ENCODE data around the gene CDK4. TPM values are rescaled to one million over a fixed set of nuclear protein-coding genes. Genes with fewer than 3 reads are reported as not detected.
A peak's percentile ranks its signal among the peaks of the same experiment; 100 is the strongest.

Gene CDK4
- total RNA-seq, 1 experiment from 2014 or later: 156 TPM

DNA sequence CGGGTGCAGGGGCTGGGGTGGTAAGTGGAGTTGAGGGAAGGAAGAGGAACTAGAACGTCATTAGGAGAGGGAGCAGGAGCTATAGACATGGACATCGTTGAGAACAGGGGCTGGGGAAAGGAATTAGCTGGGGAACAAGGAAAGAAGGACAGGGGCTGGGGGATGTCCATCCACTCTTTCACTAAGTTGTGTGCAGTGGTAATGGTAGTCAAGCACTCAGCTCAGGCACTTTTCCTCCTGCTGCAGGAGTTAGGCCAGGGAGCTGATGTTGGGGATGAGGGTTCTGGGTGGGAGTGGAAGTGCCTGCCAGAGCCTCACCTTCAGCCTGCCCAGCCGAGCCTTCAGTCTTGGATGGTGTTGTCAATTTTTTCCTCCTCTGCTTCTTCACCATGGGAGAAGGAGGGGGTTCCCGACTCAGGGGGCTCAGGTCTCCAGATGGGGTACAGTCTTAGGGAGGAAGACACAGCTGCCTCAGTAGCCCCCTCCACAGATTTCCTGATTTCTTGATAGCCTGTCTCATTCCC lies 22.7 kb downstream of the CDK4 start:
- CTCF ChIA-PET: no interaction called here
- Histone ChIP-seq H3K79me2 (ENCODE audit: low read depth) (no peaks in the 10 kb centered on the region), H3K4me3 (no peak overlapping the region), H3K36me3 (ENCODE audit: low read depth) (no peaks in the 10 kb centered on the region), H3K4me1 (replicated peaks; ENCODE audit: insufficient read depth) (no peaks in the 10 kb centered on the region), H3K9me3 (ENCODE audit: insufficient read depth, low read depth) (no peaks in the 10 kb centered on the region), H3F3A (ENCODE audit: insufficient read depth, low read depth) (no peaks in the 10 kb centered on the region), H3K9me2 (ENCODE audit: insufficient read depth) (no peaks in the 10 kb centered on the region), H3K27me3 (ENCODE audit: insufficient read depth, low read depth) (peaks cover 9% of the 10 kb centered on the region; the same call in 1 of the 2 replicates), H3K4me2 (no peak overlapping the region), H4K20me1 (ENCODE audit: insufficient read depth) (no peaks in the 10 kb centered on the region), H3K27ac (no peak overlapping the region), H2AFZ (no peak overlapping the region)
- DNase-seq: no peak
- POLR2A ChIA-PET (ENCODE audit: unreplicated experiment): no interaction called here
- no peak for TF ChIP-seq EZH2 (IDR thresholded peaks at IDR 0.05; ENCODE audit: low read depth)
- TF ChIP-seq, protein P1, sequence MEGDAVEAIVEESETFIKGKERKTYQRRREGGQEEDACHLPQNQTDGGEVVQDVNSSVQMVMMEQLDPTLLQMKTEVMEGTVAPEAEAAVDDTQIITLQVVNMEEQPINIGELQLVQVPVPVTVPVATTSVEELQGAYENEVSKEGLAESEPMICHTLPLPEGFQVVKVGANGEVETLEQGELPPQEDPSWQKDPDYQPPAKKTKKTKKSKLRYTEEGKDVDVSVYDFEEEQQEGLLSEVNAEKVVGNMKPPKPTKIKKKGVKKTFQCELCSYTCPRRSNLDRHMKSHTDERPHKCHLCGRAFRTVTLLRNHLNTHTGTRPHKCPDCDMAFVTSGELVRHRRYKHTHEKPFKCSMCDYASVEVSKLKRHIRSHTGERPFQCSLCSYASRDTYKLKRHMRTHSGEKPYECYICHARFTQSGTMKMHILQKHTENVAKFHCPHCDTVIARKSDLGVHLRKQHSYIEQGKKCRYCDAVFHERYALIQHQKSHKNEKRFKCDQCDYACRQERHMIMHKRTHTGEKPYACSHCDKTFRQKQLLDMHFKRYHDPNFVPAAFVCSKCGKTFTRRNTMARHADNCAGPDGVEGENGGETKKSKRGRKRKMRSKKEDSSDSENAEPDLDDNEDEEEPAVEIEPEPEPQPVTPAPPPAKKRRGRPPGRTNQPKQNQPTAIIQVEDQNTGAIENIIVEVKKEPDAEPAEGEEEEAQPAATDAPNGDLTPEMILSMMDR (conservative IDR thresholded peaks at IDR 0.05): no peak
- intact Hi-C loops (cut with micrococcal nuclease; ENCODE audit: unreplicated experiment): loop anchor here (10.0 kb wide), 1 partner anchor 135 kb away; the partner anchor contains the start of gene PIP4K2C
- no TSS peak for BruUV-seq (replicated peaks)

DNA sequence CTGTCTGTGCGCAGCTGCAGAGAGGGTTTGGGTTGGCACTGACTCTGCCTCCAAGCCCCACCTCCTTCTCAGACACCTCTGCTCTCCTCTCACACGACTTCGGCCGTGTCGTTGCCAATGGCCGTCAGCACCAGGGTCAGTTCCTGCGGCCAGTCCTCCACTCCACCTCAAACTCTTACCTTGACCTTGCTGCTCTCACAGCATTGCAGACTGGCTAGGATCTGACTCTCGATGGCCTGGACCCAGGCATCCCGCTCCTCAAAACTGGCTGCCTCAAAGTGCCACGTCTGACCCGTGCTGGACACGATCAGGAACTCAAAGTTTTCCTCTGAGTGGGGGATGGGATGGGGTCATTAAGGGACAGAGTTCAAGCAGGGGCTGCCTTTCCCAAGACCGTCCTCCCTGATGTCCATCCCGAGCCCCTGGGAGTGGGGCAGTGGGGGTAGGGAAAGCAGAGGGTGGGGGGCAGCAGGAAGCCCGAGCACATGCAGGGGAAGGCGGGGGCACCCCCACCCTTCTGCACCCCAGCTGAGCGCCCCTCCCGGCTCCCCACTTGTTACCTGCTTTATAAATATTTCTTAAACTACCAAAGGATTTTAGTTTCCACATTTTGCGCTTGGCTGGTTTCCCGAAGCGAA lies 24.2 kb downstream of the CDK4 start:
- no peaks in the 10 kb centered on the region for H3K9me3 ChIP-seq (ENCODE audit: insufficient read depth, low read depth)
- H3K4me3 ChIP-seq: no peak overlapping the region
- no peaks in the 10 kb centered on the region for H3K4me1 ChIP-seq (replicated peaks; ENCODE audit: insufficient read depth)
- no peaks in the 10 kb centered on the region for H3K36me3 ChIP-seq (ENCODE audit: low read depth)
- DNase-seq: no peak
- H2AFZ ChIP-seq: no peak overlapping the region
- H4K20me1 ChIP-seq (ENCODE audit: insufficient read depth): no peaks in the 10 kb centered on the region
- no TSS peak for BruUV-seq (replicated peaks)
- H3K4me2 ChIP-seq: no peak overlapping the region
- H3K79me2 ChIP-seq (ENCODE audit: low read depth): no peaks in the 10 kb centered on the region
- ChIA-PET CTCF (no interaction called here), POLR2A (ENCODE audit: unreplicated experiment) (no interaction called here)
- no peaks in the 10 kb centered on the region for H3K9me2 ChIP-seq (ENCODE audit: insufficient read depth)
- H3K27ac ChIP-seq: no peak overlapping the region
- no peak for TF ChIP-seq EZH2 (IDR thresholded peaks at IDR 0.05; ENCODE audit: low read depth)
- TF ChIP-seq, protein P1 (conservative IDR thresholded peaks at IDR 0.05): no peak
- intact Hi-C loops (cut with micrococcal nuclease; ENCODE audit: unreplicated experiment): loop anchor here (2.0 to 10.0 kb wide), 2 partner anchors 17 to 133 kb away; partner anchors contain the start of genes PIP4K2C and TSPAN31
- no peaks in the 10 kb centered on the region for H3F3A ChIP-seq (ENCODE audit: insufficient read depth, low read depth)
- H3K27me3 ChIP-seq (ENCODE audit: insufficient read depth, low read depth): peaks cover 9% of the 10 kb centered on the region; the same call in 1 of the 2 replicates

DNA sequence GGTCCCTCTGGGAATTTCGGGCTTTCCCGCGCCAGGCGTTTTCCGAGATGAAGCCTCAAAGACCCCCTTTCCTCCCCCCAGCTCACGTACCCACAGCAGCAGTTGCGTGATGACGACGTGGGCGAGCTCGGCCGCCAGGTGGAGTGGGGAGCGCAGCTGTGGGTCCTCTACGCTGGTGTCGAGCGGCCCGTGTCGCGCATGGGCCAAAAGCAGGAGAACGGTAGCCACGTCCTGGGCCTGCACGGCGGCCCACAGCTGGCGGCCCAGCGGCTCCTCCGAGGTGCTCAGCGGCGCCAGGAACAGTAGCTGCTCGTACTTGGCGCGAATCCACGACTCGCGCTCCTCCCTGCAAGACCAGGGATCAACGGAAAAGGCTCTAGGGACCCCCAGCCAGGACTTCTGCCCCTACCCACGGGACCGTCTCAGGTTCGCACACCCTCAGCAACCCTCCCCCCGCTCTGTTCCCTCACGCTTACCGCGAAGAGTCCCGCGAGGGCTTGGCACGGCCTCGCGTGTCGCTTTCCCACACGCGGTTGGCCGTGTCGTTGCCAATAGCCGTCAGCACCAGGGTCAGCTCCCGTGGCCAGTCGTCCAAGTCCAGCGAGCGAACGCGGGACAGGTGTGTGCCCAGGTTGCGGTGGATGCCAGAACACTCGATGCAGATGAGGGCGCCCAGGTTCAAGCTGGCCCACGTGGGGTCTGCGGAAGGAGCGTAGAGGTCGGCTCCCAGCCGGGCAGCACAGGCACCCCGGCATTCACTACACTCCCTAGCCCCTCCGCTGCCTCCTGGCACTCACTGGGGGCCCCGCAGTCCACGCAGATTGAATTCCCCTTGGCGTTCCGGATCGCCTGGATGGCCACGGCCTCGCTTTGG lies 25.0 kb downstream of the CDK4 start:
- no peak for DNase-seq
- Histone ChIP-seq H3K4me2 (peak overlapping the region; percentile 78), H4K20me1 (ENCODE audit: insufficient read depth) (no peaks in the 10 kb centered on the region), H3K36me3 (ENCODE audit: low read depth) (no peaks in the 10 kb centered on the region), H2AFZ (no peak overlapping the region; the same call in 1 of the 2 replicates), H3F3A (ENCODE audit: insufficient read depth, low read depth) (no peaks in the 10 kb centered on the region), H3K27me3 (ENCODE audit: insufficient read depth, low read depth) (peaks cover 9% of the 10 kb centered on the region; the same call in 1 of the 2 replicates), H3K4me3 (peak overlapping the region; percentile 80; the same call in 1 of the 2 replicates), H3K9me2 (ENCODE audit: insufficient read depth) (no peaks in the 10 kb centered on the region), H3K27ac (no peak overlapping the region), H3K9me3 (ENCODE audit: insufficient read depth, low read depth) (no peaks in the 10 kb centered on the region), H3K4me1 (replicated peaks; ENCODE audit: insufficient read depth) (no peaks in the 10 kb centered on the region), H3K79me2 (ENCODE audit: low read depth) (no peaks in the 10 kb centered on the region)
- POLR2A ChIA-PET (ENCODE audit: unreplicated experiment): no interaction called here
- TSS peak; percentile 21 for BruUV-seq (replicated peaks)
- intact Hi-C loops (cut with micrococcal nuclease; ENCODE audit: unreplicated experiment): loop anchor here (2.0 to 10.0 kb wide), 2 partner anchors 18 to 132 kb away; partner anchors contain the start of genes PIP4K2C and TSPAN31
- no peak for TF ChIP-seq EZH2 (IDR thresholded peaks at IDR 0.05; ENCODE audit: low read depth)
- TF ChIP-seq, protein P1 (conservative IDR thresholded peaks at IDR 0.05): no peak
- CTCF ChIA-PET: no interaction called here

Measured in PC-9 (cell line).